H9 (cell line): ENCODE results near the gene LRRFIP1. TPM values are rescaled to one million over a fixed set of nuclear protein-coding genes. Genes with fewer than 3 reads are reported as not detected.

ENCODE experiments used
- DNase-seq: peaks from one replicate; pipeline ENCODE4 v3.0.0-alpha.2; 2017
- H2AFZ ChIP-seq: one replicate; pipeline ENCODE4 v1.6.1; 2013; ENCODE audit warnings: mild to moderate bottlenecking, low read length, control low read depth, moderate library complexity
- H2AK5ac ChIP-seq: 2 replicates; pipeline ENCODE4 v1.6.1; 2013; ENCODE audit warnings: low read length, control low read depth, mixed read lengths; ENCODE audit not compliant: insufficient read length
- H2BK120ac ChIP-seq: one replicate; pipeline ENCODE4 v1.6.1; 2013; ENCODE audit warnings: low read depth, mild to moderate bottlenecking, low read length, control low read depth, inconsistent platforms; ENCODE audit not compliant: poor library complexity, severe bottlenecking
- H2BK12ac ChIP-seq: 2 replicates; pipeline ENCODE4 v1.6.1; 2013; ENCODE audit warnings: low read length, control low read depth, mixed read lengths, low read depth; ENCODE audit not compliant: insufficient read length
- H2BK15ac ChIP-seq: 2 replicates; pipeline ENCODE4 v1.6.1; 2013; ENCODE audit warnings: low read depth, low read length, control low read depth
- H2BK20ac ChIP-seq: one replicate; pipeline ENCODE4 v1.6.1; 2013; ENCODE audit warnings: low read depth, mild to moderate bottlenecking, low read length, control low read depth, inconsistent platforms; ENCODE audit not compliant: poor library complexity, severe bottlenecking
- H2BK5ac ChIP-seq: 2 replicates; pipeline ENCODE4 v1.6.1; 2013; ENCODE audit warnings: low read length, control low read depth, mixed read lengths; ENCODE audit not compliant: insufficient read length
- H3K14ac ChIP-seq: 2 replicates; pipeline ENCODE4 v1.6.1; 2013; ENCODE audit warnings: low read length, control low read depth; ENCODE audit not compliant: insufficient read depth
- H3K18ac ChIP-seq: 2 replicates; pipeline ENCODE4 v1.6.1; 2013; ENCODE audit warnings: low read depth, mild to moderate bottlenecking, mixed read lengths, low read length, control low read depth; ENCODE audit not compliant: insufficient read length
- H3K23ac ChIP-seq: 2 replicates; pipeline ENCODE4 v1.6.1; 2013; ENCODE audit warnings: low read length, control low read depth, mixed read lengths, low read depth; ENCODE audit not compliant: insufficient read length
- H3K23me2 ChIP-seq: 2 replicates; pipeline ENCODE4 v1.6.1; 2013; ENCODE audit warnings: low read depth, mild to moderate bottlenecking, mixed read lengths, low read length, control low read depth; ENCODE audit not compliant: insufficient read length, poor library complexity, severe bottlenecking
- H3K27ac ChIP-seq: 2 replicates; pipeline ENCODE4 v1.5.1; 2013; ENCODE audit warnings: low read length, control low read depth, mixed read lengths, low read depth; ENCODE audit not compliant: insufficient read length
- H3K27me3 ChIP-seq: 2 replicates; pipeline ENCODE4 v1.6.1; 2013; ENCODE audit warnings: low read length, control low read depth, inconsistent platforms; ENCODE audit not compliant: insufficient read depth
- H3K4ac ChIP-seq: 2 replicates; pipeline ENCODE4 v1.6.1; 2013; ENCODE audit warnings: low read depth, mild to moderate bottlenecking, control low read depth, inconsistent platforms, low read length, moderate library complexity
- H3K4me1 ChIP-seq: 2 replicates; pipeline ENCODE4 v1.6.1; 2013; ENCODE audit warnings: low read length, control low read depth, inconsistent platforms; ENCODE audit not compliant: insufficient read depth
- H3K4me2 ChIP-seq: 2 replicates; pipeline ENCODE4 v1.6.1; 2013; ENCODE audit warnings: low read length, control low read depth, mixed read lengths; ENCODE audit not compliant: insufficient read length, insufficient read depth
- H3K56ac ChIP-seq: 2 replicates; pipeline ENCODE4 v1.6.1; 2013; ENCODE audit warnings: low read depth, mild to moderate bottlenecking, mixed read lengths, low read length, control low read depth; ENCODE audit not compliant: insufficient read length
- H3K79me1 ChIP-seq: 2 replicates; pipeline ENCODE4 v1.6.1; 2013; ENCODE audit warnings: low read depth, mild to moderate bottlenecking, moderate library complexity, low read length, control low read depth, inconsistent platforms; ENCODE audit not compliant: insufficient read depth, poor library complexity, severe bottlenecking
- H3K79me2 ChIP-seq: 2 replicates; pipeline ENCODE4 v1.6.1; 2013; ENCODE audit warnings: low read length, control low read depth, inconsistent platforms; ENCODE audit not compliant: insufficient read depth
- H3K9ac ChIP-seq: 2 replicates; pipeline ENCODE4 v1.6.1; 2013; ENCODE audit warnings: low read length, control low read depth, mixed read lengths; ENCODE audit not compliant: insufficient read length; ENCODE audit errors: extremely low read depth
- H3K9me3 ChIP-seq: one replicate; pipeline ENCODE4 v1.6.1; 2013; ENCODE audit warnings: low read depth, low read length, inconsistent platforms; ENCODE audit not compliant: control insufficient read depth
- H3T11ph ChIP-seq: one replicate; pipeline ENCODE4 v1.6.1; 2013; ENCODE audit warnings: mild to moderate bottlenecking, low read length, control low read depth, inconsistent platforms
- H4K20me1 ChIP-seq: one replicate; pipeline ENCODE4 v1.6.1; 2013; ENCODE audit not compliant: control insufficient read depth, insufficient read length, insufficient read depth
- H4K5ac ChIP-seq: 2 replicates; pipeline ENCODE4 v1.6.1; 2013; ENCODE audit warnings: low read depth, mild to moderate bottlenecking, mixed read lengths, low read length, control low read depth; ENCODE audit not compliant: insufficient read length
- H4K8ac ChIP-seq: replicated peaks from 2 replicates; pipeline ENCODE4 v1.6.1; 2013; ENCODE audit warnings: low read length, control low read depth, mixed read lengths, low read depth; ENCODE audit not compliant: insufficient read length
- H4K91ac ChIP-seq: 2 replicates; pipeline ENCODE4 v1.6.1; 2013; ENCODE audit warnings: low read depth, mild to moderate bottlenecking, moderate library complexity, mixed read lengths, low read length, control low read depth; ENCODE audit not compliant: insufficient read length
- H3K27ac Mint-ChIP-seq, 3 experiments: 2 replicates in 2 of 3; 3 replicates in 1 of 3; pipeline ENCODE4 v1.8.0; 2020 to 2021; ENCODE audit warnings: mixed read lengths in 3 of 3, mild to moderate bottlenecking in 1 of 3, moderate library complexity in 1 of 3
- H3K27me3 Mint-ChIP-seq: 2 replicates; pipeline ENCODE4 v1.8.0; 2021; ENCODE audit warnings: low read depth, mild to moderate bottlenecking, moderate library complexity, mixed read lengths
- H3K36me3 Mint-ChIP-seq, 3 experiments: 2 replicates in 2 of 3; 3 replicates in 1 of 3; pipeline ENCODE4 v1.8.0; 2020 to 2021; ENCODE audit warnings: low read depth in 3 of 3, mixed read lengths in 3 of 3; ENCODE audit not compliant: insufficient read depth in 1 of 3
- H3K4me1 Mint-ChIP-seq, 2 experiments: 2 replicates each; pipeline ENCODE4 v1.8.0; 2020; ENCODE audit warnings: mixed read lengths in 2 of 2
- H3K4me3 Mint-ChIP-seq, 2 experiments: 2 replicates in 1 of 2; 3 replicates in 1 of 2; pipeline ENCODE4 v1.8.0; 2020 to 2021; ENCODE audit warnings: mild to moderate bottlenecking in 2 of 2, mixed read lengths in 2 of 2, moderate library complexity in 1 of 2
- H3K9me3 Mint-ChIP-seq, 2 experiments: 2 replicates in 1 of 2; 3 replicates in 1 of 2; pipeline ENCODE4 v1.8.0; 2020; ENCODE audit warnings: mild to moderate bottlenecking in 2 of 2, mixed read lengths in 2 of 2, moderate library complexity in 1 of 2
- WGBS: extraction: QIAGEN DNeasy Blood & Tissue Kit; methylation state at CpG from one replicate; pipeline ENCODE4 v1.1.7; 2013; ENCODE audit warnings: missing lambda C conversion rate, low lambda C conversion rate, mixed read lengths; ENCODE audit not compliant: insufficient read length; ENCODE audit errors: extremely low coverage; 5-methylcytosine and 5-hydroxymethylcytosine counted together
- total RNA-seq: library from RNA; stranded (reverse); gene quantifications from 2 replicates; pipeline ENCODE4 v1.2.1, GENCODE V29; 2021
- TF ChIP-seq, protein P1 (sequence below): fragments of 200-600 bp; sonication (generic); conservative IDR thresholded peaks from 3 replicates; pipeline ENCODE4 v1.8.0; 2021; ENCODE audit warnings: antibody characterized with exemption, mild to moderate bottlenecking

Gene LRRFIP1
- total RNA-seq, 1 experiment from 2014 or later, result 38.5 TPM

DNA sequence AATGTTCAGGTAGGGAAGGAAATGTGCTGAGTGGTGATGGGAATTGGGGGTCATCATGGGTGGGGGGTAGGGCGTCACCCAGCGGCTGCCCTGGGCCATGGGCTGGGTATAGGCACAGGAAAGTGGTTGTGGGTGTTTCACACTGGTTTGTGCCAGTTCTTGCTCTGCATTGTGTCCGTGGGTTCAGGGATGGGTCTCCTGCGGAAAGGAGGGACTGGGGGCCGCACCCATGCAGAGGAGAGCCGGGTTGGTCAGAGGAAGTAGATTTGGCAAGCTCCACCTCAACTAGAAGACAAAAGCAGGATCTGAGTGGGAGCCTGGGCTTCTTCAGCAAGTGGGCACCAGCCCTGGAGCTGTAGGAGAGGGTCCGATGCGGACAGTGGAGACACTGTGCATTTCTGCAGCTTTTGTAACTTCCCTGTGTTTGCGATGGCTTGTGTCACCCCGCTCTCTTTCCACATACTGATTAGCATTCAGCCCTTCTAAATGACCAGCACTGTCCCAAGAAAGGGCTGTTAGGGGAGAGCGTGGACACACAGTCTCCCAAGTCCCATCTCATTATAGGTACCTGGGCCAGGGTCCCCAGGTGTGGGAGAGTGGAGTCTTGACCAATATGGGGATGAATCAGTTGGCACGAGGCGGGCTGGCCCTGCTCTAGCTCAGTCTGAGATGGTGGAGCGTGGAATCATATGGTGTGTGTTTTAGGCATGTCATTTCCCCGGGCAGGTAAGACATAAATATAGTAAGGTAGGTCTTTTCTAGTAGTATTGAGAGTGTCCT, 67.2 kb downstream of the LRRFIP1 start:
- no peaks in the 10 kb centered on the region for H3K27me3 ChIP-seq
- H3K23ac ChIP-seq, result no peak overlapping the region
- Mint-ChIP-seq H3K4me3 (peak overlapping the region in 1 of 2 experiments; percentile 75; a peak in 2 of 5 replicates), H3K36me3 (no peaks in the 10 kb centered on the region; a peak in 1 of 7 replicates), H3K4me1 (peaks cover 36 to 39% of the 10 kb centered on the region in 2 experiments), H3K27ac (no peak overlapping the region), H3K9me3 (no peaks in the 10 kb centered on the region; a peak in 1 of 5 replicates), H3K27me3 (peaks cover 23% of the 10 kb centered on the region)
- no peak overlapping the region for H2AK5ac ChIP-seq
- H3K23me2 ChIP-seq, result peaks cover 14% of the 10 kb centered on the region
- H4K91ac ChIP-seq, result no peak overlapping the region
- H2BK20ac ChIP-seq, result no peak overlapping the region
- H3K79me1 ChIP-seq, result peaks cover 9% of the 10 kb centered on the region
- H2AFZ ChIP-seq, result no peak overlapping the region
- H4K5ac ChIP-seq, result no peak overlapping the region
- H4K8ac ChIP-seq, result no peak overlapping the region
- peaks cover 16% of the 10 kb centered on the region; the same call in 1 of the 2 replicates for H3K4me1 ChIP-seq
- H3K4ac ChIP-seq, result no peak overlapping the region
- H2BK120ac ChIP-seq, result no peak overlapping the region
- peak; percentile 15 for DNase-seq
- no CpG with 5 or more reads among the region's 15 CpGs for WGBS
- no peak overlapping the region for H3K56ac ChIP-seq
- peaks cover 2% of the 10 kb centered on the region for H4K20me1 ChIP-seq
- TF ChIP-seq, protein P1, sequence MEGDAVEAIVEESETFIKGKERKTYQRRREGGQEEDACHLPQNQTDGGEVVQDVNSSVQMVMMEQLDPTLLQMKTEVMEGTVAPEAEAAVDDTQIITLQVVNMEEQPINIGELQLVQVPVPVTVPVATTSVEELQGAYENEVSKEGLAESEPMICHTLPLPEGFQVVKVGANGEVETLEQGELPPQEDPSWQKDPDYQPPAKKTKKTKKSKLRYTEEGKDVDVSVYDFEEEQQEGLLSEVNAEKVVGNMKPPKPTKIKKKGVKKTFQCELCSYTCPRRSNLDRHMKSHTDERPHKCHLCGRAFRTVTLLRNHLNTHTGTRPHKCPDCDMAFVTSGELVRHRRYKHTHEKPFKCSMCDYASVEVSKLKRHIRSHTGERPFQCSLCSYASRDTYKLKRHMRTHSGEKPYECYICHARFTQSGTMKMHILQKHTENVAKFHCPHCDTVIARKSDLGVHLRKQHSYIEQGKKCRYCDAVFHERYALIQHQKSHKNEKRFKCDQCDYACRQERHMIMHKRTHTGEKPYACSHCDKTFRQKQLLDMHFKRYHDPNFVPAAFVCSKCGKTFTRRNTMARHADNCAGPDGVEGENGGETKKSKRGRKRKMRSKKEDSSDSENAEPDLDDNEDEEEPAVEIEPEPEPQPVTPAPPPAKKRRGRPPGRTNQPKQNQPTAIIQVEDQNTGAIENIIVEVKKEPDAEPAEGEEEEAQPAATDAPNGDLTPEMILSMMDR, result no peak
- H3K27ac ChIP-seq, result no peak overlapping the region
- no peak overlapping the region; the same call in 1 of the 2 replicates for H3K14ac ChIP-seq
- no peaks in the 10 kb centered on the region for H3K9me3 ChIP-seq
- no peak overlapping the region for H3T11ph ChIP-seq
- peaks cover 40% of the 10 kb centered on the region; the same call in 1 of the 2 replicates for H3K79me2 ChIP-seq
- H2BK5ac ChIP-seq, result no peak overlapping the region
- H3K9ac ChIP-seq, result no peak overlapping the region
- H3K4me2 ChIP-seq, result no peak overlapping the region
- no peak overlapping the region for H2BK12ac ChIP-seq
- H3K18ac ChIP-seq, result no peak overlapping the region
- H2BK15ac ChIP-seq, result no peak overlapping the region
